ENCODE data around the gene CDH23. TPM values are rescaled to one million over a fixed set of nuclear protein-coding genes. Genes with fewer than 3 reads are reported as not detected.
A peak's percentile ranks its signal among the peaks of the same experiment; 100 is the strongest.

CDH23 gene
- total RNA-seq, 1 experiment from 2014 or later = 0.02 TPM

- no peak for TF ChIP-seq CTCF (IDR thresholded peaks at IDR 0.05; ENCODE audit: unreplicated experiment)
- Mint-ChIP-seq H3K27ac (ENCODE audit: low read depth, unreplicated experiment) (peak overlapping the region; percentile 84), H3K36me3 (ENCODE audit: insufficient read depth, unreplicated experiment) (peaks cover 37% of the 10 kb centered on the region), H3K4me1 (ENCODE audit: insufficient read depth, unreplicated experiment) (peaks cover 58% of the 10 kb centered on the region), H3K9me3 (ENCODE audit: unreplicated experiment) (no peaks in the 10 kb centered on the region), H3K27me3 (ENCODE audit: insufficient read depth, unreplicated experiment) (no peaks in the 10 kb centered on the region), H3K4me3 (ENCODE audit: unreplicated experiment) (no peak overlapping the region)
- intact Hi-C loops (cut with micrococcal nuclease) = no loop called here
- POLR2A ChIA-PET = interaction anchor here (0.7 to 6.5 kb wide), 3 partner anchors 10 to 584 kb away, joined by 4 to 53 read pairs (median 4); partner anchors contain the start of gene PSAP
- BruUV-seq (replicated peaks) = no TSS peak
- peak; percentile 69 for DNase-seq (ENCODE audit: unreplicated experiment)
- CTCF ChIA-PET = interaction anchor here (0.5 to 2.4 kb wide), 5 partner anchors 60 to 1323 kb away, joined by 3 to 9 read pairs (median 4); no protein-coding TSS in a partner anchor
Observed at GRCh38 chr10:71835671-71836595, 439.2 kb downstream of the CDH23 start.

- POLR2A ChIA-PET = interaction anchor here (0.7 to 6.5 kb wide), 4 partner anchors 9 to 70 kb away, joined by 3 to 53 read pairs (median 4); partner anchors contain the start of gene PSAP
- Mint-ChIP-seq H3K36me3 (ENCODE audit: insufficient read depth, unreplicated experiment) (peaks cover 31% of the 10 kb centered on the region), H3K27ac (ENCODE audit: low read depth, unreplicated experiment) (peak overlapping the region; percentile 84), H3K4me3 (ENCODE audit: unreplicated experiment) (no peak overlapping the region), H3K27me3 (ENCODE audit: insufficient read depth, unreplicated experiment) (no peaks in the 10 kb centered on the region), H3K9me3 (ENCODE audit: unreplicated experiment) (no peaks in the 10 kb centered on the region), H3K4me1 (ENCODE audit: insufficient read depth, unreplicated experiment) (peaks cover 56% of the 10 kb centered on the region)
- no TSS peak for BruUV-seq (replicated peaks)
- intact Hi-C loops (cut with micrococcal nuclease) = no loop called here
- no peak for TF ChIP-seq CTCF (IDR thresholded peaks at IDR 0.05; ENCODE audit: unreplicated experiment)
- no peak for DNase-seq (ENCODE audit: unreplicated experiment)
- CTCF ChIA-PET = interaction anchor here (1.1 to 2.4 kb wide), 2 partner anchors 60 to 62 kb away, joined by 3 to 9 read pairs; no protein-coding TSS in a partner anchor
Observed at GRCh38 chr10:71836596-71836974, 439.9 kb downstream of the CDH23 start.

- H3K4me1 Mint-ChIP-seq (ENCODE audit: insufficient read depth, unreplicated experiment) = peaks cover 49% of the 10 kb centered on the region
- peak; percentile 13 for TF ChIP-seq CTCF (IDR thresholded peaks at IDR 0.05; ENCODE audit: unreplicated experiment)
- H3K36me3 Mint-ChIP-seq (ENCODE audit: insufficient read depth, unreplicated experiment) = peaks cover 24% of the 10 kb centered on the region
- POLR2A ChIA-PET = interaction anchor here (0.5 to 6.5 kb wide), 5 partner anchors 8 to 210 kb away, joined by 3 to 53 read pairs (median 4); partner anchors contain the start of gene PSAP
- H3K27me3 Mint-ChIP-seq (ENCODE audit: insufficient read depth, unreplicated experiment) = no peaks in the 10 kb centered on the region
- peak overlapping the region; percentile 73 for H3K27ac Mint-ChIP-seq (ENCODE audit: low read depth, unreplicated experiment)
- intact Hi-C loops (cut with micrococcal nuclease) = no loop called here
- peak; percentile 27 for DNase-seq (ENCODE audit: unreplicated experiment)
- CTCF ChIA-PET = interaction anchor here (0.6 to 2.4 kb wide), 4 partner anchors 25 to 61 kb away, joined by 4 to 10 read pairs (median 7); no protein-coding TSS in a partner anchor
- no peak overlapping the region for H3K4me3 Mint-ChIP-seq (ENCODE audit: unreplicated experiment)
- no TSS peak for BruUV-seq (replicated peaks)
- H3K9me3 Mint-ChIP-seq (ENCODE audit: unreplicated experiment) = no peaks in the 10 kb centered on the region
Observed at GRCh38 chr10:71837098-71837827, 440.5 kb downstream of the CDH23 start.
